Sciatic nerve (tissue), 1 donor: Measurements from ENCODE around the gene KPNB1. TPM values are rescaled to one million over a fixed set of nuclear protein-coding genes. Genes with fewer than 3 reads are reported as not detected.

Source experiments
- total RNA-seq: library from RNA; stranded (reverse); fragmentation: NEBNext Ultra II Directional; extraction: Animal tissue kit (Norgen Biotek cat#: 25700); gene quantifications from one replicate; pipeline ENCODE4 v1.2.1, GENCODE V29; 2021
- donor health status: DM: no; HTN: no; CAD: no.

KPNB1 gene
- total RNA-seq, 1 donor from 2014 or later = 223 TPM

Other genes with a start within 250 kb of the KPNB1 start
- 142 TPM for gene NPEPPS, start 118.8 kb upstream of the KPNB1 start, total RNA-seq
- gene TBKBP1, start 44.2 kb downstream of the KPNB1 start, total RNA-seq = 19.9 TPM
- 1.1 TPM for gene TBX21, start 83.3 kb downstream of the KPNB1 start, total RNA-seq
- gene OSBPL7, start 171.9 kb downstream of the KPNB1 start, total RNA-seq = 13.5 TPM
- gene MRPL10, start 181.6 kb downstream of the KPNB1 start, total RNA-seq = 26.6 TPM
- 0.89 TPM for gene LRRC46, start 181.8 kb downstream of the KPNB1 start, total RNA-seq
- gene SCRN2, start 191.4 kb downstream of the KPNB1 start, total RNA-seq = 39.4 TPM
- gene SP6, start 201.2 kb downstream of the KPNB1 start, total RNA-seq = 0.62 TPM
- gene SP2, start 246.3 kb downstream of the KPNB1 start, total RNA-seq = 24.2 TPM